ENCODE measurements around the gene EMILIN2. TPM values are rescaled to one million over a fixed set of nuclear protein-coding genes. Genes with fewer than 3 reads are reported as not detected.
"Not testable (repeated sequence)": the region's sequence is repeated elsewhere in the genome, so short reads cannot be mapped to it uniquely, and the experiment has no call there.

EMILIN2 gene
- total RNA-seq, 1 experiment from 2014 or later = 0.06 TPM

DNA sequence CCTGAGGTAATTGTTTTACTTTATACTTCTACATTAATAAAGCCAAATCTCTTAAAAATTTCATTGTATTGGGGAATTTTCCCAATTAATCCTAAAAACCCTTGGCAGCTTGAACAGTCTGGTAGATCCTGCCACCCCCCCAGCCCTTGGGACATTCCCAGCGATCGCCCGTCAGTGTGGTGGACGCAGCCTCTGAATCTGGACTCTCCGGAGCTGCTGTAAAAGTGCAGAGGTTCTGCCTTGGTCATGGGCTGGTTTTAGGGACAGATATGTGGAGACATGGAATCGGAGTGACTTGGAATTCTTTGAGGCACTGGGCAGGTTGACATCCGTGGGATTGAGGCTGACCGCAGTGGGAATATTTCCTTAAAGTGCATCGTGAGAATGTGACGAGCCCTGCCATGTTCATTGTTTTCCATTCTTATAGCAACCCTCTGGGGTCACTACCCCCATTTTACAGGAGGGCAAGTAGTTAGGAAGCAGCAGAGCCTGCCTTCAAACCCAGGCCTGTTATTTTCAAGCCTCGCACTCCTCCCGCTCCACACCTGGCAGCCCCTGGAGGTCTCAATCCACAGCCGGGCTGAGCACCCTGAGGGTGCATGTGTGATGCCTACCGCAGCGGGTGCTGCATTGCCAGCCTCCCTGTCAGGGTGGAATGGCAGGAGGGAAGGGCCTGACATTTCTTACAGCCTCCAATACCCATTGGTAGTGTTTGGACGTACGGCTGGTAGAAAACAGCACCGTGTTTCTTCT lies 6.5 kb downstream of the EMILIN2 start:
- H3K4me3 ChIP-seq = no peak overlapping the region
- no peaks in the 10 kb centered on the region for H3K36me3 ChIP-seq
- peaks cover 29% of the 10 kb centered on the region for H3K4me1 ChIP-seq
- no peaks in the 10 kb centered on the region for H3K27me3 ChIP-seq
- H3K27ac ChIP-seq = no peak overlapping the region
- DNase-seq = no peak
- no peaks in the 10 kb centered on the region for H3K9me3 ChIP-seq (replicated peaks)

DNA sequence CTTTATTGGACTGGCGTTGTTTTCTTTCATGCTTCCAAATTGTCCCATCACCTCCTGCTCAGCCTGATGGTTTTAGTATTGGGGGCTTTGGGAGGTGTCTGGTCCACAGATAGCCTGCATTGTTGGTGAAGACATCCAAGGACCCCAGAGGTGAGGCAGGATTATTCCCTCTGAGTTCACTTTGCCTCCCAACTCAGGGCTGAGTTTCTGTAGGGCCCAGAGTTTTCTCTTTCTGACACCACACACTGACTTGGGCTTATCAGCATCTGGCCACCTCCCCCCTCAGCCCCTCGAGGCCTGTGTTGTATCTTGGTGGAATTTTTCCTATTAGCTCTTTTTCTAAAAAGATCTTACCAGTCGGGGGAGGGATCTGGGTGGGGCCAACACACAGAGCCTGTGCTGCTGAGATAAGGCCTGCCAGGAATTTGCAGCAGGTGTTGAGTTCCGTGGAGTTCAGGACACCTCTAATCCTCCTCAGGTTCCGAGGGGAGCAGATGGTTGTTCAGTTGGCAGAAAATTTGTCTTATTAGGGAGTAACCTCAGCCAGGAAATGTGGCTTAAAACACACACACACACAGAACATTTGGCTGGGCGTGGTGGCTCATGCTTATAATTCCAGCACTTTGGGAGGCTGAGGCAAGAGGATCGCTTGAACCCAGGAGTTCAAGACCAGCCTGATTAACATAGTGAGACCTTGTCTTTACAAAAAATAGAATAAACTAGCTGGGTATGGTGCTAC lies 7.3 kb downstream of the EMILIN2 start:
- no peaks in the 10 kb centered on the region for H3K36me3 ChIP-seq
- H3K4me3 ChIP-seq = no peak overlapping the region
- H3K4me1 ChIP-seq = peaks cover 25% of the 10 kb centered on the region
- no peaks in the 10 kb centered on the region for H3K27me3 ChIP-seq
- H3K27ac ChIP-seq = no peak overlapping the region
- DNase-seq = peak; percentile 66 to 68
- H3K9me3 ChIP-seq (replicated peaks) = no peaks in the 10 kb centered on the region

DNA sequence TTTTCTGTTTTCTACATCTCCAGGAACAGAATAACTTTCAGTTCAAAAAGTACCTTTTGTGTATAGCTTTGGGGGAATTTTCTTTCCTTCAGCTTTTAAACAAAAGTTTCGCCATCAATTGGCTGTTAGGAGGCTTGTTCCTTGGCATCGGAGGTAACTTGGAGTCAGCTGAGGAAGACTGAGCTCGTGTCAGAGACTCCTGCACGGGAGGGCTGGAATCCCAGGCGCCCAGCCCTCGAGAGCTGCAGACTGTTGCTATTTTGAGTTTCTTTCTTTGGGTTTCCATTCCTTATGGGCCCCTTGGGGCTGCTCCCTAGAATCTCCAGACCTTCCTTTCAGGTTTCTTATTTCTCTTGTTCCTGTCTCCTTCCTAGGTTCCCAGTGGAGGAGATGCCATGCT lies 8.1 kb downstream of the EMILIN2 start:
- DNase-seq = no peak
- H3K4me1 ChIP-seq = peaks cover 24% of the 10 kb centered on the region
- no peaks in the 10 kb centered on the region for H3K9me3 ChIP-seq (replicated peaks)
- H3K27me3 ChIP-seq = no peaks in the 10 kb centered on the region
- no peaks in the 10 kb centered on the region for H3K36me3 ChIP-seq
- H3K27ac ChIP-seq = no peak overlapping the region
- H3K4me3 ChIP-seq = no peak overlapping the region

DNA sequence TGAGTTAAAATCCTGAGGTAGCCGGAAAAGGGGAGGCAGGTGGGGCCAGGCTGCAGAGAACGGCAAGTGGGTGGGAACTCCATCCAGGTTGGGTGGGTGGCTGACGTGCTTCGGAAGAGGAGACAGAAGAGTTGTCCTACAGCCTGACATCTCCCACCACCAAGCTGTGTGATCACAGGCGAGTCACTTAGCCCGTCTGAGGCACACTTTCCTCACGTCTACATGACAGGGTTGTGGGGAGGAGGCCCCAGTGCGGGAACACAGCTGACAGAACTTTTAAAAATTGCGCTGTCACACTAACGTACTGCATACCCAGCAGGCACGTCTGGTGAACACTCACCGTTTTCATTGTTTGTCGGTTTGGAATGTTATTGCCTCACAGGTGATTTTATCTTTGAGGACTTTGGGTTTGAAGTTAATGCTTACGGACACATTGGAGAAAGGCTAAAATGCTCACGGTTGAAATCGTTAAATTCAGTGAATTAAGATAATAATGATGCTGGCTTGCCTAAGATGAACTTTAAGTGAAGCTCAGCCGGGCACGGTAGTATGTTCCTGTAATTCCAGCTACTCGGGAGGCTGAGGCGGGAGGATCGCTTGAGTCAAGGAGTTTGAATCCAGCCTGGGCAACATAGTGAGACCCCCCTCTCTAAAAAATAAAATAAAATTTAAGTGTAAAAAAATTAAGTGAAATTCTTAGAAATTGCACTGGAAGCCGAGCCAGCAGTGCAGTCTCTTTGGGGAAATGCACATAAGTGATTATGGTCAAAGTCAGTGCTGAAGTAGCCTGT lies 8.9 kb downstream of the EMILIN2 start:
- Histone ChIP-seq H3K27me3 (no peaks in the 10 kb centered on the region), H3K36me3 (no peaks in the 10 kb centered on the region)
- no peak for DNase-seq

DNA sequence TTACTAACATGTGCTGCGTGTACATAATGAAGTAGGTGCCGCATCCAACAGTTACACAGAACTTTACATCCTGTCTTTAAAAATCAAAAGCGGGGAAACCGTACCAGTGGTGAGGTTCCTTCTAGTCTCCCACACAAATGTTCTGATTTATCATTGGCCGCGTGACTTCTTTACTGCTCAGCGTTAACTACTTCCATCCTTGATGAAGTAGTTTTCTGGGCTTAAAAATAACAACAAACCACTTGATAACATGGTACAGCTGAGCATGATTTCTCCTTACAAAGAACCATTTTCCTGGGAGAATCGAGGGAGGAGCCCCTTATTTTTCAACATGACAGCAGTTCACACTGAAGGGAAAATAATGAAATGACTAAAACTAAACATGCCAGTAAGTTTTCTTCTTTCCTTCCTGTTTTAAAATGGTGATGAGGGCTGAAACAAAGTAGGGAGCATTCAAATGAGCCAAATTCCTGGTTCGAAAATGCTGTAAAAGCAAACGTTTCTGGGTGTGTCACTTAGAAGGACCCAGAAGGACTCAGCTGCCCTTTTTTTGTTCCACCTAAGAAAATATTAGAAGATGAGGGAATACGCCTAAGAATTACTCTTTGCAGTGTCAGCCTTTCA lies 9.9 kb downstream of the EMILIN2 start:
- no peak overlapping the region for H3K4me3 ChIP-seq
- H3K27ac ChIP-seq = no peak overlapping the region
- no peaks in the 10 kb centered on the region for H3K36me3 ChIP-seq
- H3K9me3 ChIP-seq (replicated peaks) = peaks cover 3% of the 10 kb centered on the region; the same call in 1 of the 2 replicates
- H3K27me3 ChIP-seq = no peaks in the 10 kb centered on the region
- peaks cover 20% of the 10 kb centered on the region for H3K4me1 ChIP-seq
- no peak for DNase-seq

More for the DNA sequence above, 8.9 kb downstream of the EMILIN2 start:
- Histone ChIP-seq H3K9me3 (replicated peaks) (peaks cover 3% of the 10 kb centered on the region; the same call in 1 of the 2 replicates), H3K4me3 (no peak overlapping the region), H3K27ac (no peak overlapping the region), H3K4me1 (peaks cover 24% of the 10 kb centered on the region)

DNA sequence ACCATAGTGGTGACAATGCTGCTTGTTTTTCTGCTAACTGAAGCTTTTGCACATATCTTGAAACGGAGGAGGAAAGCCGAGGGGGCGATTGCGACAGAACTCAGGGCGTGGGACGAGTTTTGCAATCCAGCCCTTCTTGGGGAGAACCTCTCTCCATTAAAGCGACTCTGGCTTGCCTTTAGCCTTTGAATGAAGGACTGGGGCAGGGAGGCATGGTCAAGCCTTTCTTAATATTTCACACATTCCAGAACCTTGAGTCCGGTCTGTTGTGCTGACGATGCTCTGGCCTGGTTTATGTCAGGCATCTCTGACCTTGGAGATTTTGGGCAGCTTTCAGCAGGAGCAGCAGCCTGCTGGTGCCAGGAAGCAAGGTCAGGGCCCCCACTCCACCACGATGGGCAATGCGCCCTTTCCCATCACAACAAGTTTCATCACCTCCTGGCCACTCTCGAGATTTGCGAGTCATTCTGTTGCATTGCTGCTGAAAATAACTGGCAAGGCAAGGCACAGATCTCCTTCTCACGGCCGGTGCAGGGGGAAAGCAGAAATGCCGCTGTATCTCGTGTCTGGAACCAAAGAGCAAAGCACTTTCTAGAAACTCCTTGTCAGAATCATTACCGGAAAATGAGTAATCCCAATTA lies 10.8 kb downstream of the EMILIN2 start:
- Histone ChIP-seq H3K27ac (no peak overlapping the region), H3K27me3 (no peaks in the 10 kb centered on the region), H3K4me3 (no peak overlapping the region), H3K36me3 (no peaks in the 10 kb centered on the region), H3K4me1 (peaks cover 14% of the 10 kb centered on the region), H3K9me3 (replicated peaks) (peaks cover 3% of the 10 kb centered on the region; the same call in 1 of the 2 replicates)
- DNase-seq = no peak

DNA sequence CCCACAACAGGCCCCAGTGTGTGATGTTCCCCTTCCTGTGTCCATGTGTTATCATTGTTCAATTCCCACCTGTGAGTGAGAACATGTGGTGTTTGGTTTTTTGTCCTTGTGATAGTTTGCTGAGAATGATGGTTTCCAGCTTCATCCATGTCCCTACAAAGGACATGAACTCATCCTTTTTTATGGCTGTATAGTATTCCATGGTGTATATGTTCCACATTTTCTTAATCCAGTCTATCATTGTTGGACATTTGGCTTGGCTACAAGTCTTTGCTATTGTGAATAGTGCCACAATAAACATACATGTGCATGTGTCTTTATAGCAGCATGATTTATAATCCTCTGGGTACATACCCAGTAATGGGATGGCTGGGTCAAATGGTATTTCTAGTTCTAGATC lies 13.6 kb downstream of the EMILIN2 start:
- not testable (repeated sequence) for H3K4me3 ChIP-seq; H3K36me3 ChIP-seq; H3K9me3 ChIP-seq (replicated peaks); H3K4me1 ChIP-seq; H3K27me3 ChIP-seq; H3K27ac ChIP-seq; DNase-seq

DNA sequence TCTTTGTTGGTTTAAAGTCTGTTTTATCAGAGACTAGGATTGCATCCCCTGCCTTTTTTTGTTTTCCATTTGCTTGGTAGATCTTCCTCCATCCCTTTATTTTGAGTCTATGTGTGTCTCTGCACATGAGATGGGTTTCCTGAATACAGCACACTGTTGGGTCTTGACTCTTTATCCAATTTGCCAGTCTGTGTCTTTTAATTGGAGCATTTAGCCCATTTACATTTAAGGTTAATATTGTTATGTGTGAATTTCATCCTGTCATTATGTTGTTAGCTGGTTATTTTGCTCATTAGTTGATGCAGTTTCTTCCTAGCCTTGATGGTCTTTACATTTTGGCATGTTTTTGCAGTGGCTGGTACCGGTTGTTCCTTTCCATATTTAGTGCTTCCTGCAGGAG lies 17.2 kb downstream of the EMILIN2 start:
- not testable (repeated sequence) for H3K36me3 ChIP-seq; DNase-seq; H3K27ac ChIP-seq; H3K9me3 ChIP-seq (replicated peaks); H3K4me1 ChIP-seq; H3K27me3 ChIP-seq; H3K4me3 ChIP-seq

DNA sequence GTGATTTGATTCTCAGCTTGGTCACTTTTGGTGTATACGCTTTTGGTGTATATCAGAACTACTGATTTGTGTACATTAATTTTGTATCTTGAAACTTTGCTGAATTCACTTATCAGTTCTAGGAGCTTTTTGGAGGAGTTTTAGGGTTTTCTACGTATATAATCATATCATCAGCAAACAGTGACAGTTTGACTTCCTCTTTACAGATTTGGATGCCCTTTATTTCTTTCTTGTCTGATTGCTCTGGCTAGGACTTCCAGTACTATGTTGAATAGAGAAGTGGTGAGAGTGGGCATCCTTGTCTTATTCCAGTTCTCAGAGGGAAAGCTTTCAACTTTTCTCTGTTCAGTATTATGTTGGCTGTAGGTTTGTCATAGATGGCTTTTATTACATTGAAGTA lies 19.7 kb downstream of the EMILIN2 start:
- H3K4me1 ChIP-seq; H3K36me3 ChIP-seq; H3K27me3 ChIP-seq; DNase-seq; H3K4me3 ChIP-seq; H3K9me3 ChIP-seq (replicated peaks); H3K27ac ChIP-seq: not testable (repeated sequence)

DNA sequence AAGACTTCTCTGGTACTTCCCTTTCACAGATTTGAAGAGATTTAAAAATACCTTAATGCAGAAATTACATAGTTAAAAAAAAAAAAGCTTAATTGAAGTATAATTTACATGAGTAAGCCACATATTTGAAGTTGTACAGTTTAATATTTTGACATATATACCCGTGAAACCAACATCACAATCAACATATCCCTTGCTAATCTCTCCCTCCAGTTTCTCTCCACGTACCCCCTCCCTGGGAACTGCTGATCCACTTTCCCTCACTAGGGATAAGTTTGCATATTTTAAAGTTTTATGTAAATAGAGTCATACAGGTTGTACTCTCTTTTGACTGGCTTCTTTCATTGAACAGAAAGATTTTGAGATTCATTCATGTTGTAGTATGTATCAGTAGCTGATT lies 22.4 kb downstream of the EMILIN2 start:
- Histone ChIP-seq H3K9me3 (replicated peaks) (no peaks in the 10 kb centered on the region), H3K4me1 (no peaks in the 10 kb centered on the region), H3K27ac (no peak overlapping the region), H3K27me3 (no peaks in the 10 kb centered on the region), H3K4me3 (no peak overlapping the region), H3K36me3 (no peaks in the 10 kb centered on the region)
- DNase-seq = no peak

DNA sequence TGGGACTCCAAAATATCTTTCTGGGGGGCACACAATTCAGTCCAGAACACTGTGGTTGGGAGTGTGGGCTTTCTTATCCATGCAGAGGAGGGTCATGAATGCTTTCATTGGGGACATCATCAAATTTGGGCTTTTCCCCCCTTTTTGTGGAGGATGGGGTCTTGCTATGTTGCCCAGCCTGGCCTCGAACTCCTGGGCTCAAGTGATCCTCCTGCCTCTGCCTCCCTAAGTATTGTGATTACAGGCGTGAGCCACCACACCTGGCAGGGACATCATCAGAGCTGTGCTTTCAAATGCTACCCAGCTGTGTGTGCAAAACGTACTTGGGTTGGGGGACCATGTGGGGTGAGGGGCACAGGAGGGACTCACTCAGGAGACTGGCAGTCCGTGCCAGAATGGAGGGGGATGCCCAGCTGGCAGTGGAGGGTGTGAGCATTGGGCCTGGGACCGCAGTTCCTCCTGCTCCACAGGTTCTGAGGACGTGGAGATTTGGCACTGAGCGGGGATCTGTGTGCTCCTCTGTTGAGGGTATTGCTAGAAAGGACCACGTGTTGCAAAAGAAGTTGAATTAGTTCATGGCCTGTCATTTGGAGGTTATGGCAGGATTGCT lies 24.4 kb downstream of the EMILIN2 start:
- no peaks in the 10 kb centered on the region for H3K4me1 ChIP-seq
- H3K27me3 ChIP-seq = no peaks in the 10 kb centered on the region
- H3K27ac ChIP-seq = no peak overlapping the region
- H3K4me3 ChIP-seq = no peak overlapping the region
- H3K36me3 ChIP-seq = no peaks in the 10 kb centered on the region
- H3K9me3 ChIP-seq (replicated peaks) = no peaks in the 10 kb centered on the region
- no peak for DNase-seq

DNA sequence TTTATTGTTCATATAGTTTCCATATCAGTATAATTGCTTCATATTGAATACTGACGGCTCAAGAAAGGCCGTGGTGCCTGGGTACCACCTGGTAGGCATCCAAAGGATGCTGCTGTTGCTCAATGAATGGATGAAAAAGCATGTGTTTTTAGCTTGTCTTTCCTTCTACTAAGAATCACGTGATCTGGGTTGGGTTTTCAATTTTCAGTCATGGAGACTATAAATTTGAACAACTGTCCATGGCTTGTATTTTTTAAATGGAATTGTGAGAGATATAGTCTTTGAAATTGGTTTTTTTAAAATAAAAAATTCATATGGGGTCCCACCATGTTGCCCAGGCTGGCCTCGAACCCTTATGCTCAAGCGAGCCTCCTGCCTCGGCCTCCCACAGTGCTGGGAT lies 25.3 kb downstream of the EMILIN2 start:
- H3K4me3 ChIP-seq = no peak overlapping the region
- no peaks in the 10 kb centered on the region for H3K27me3 ChIP-seq
- no peak overlapping the region for H3K27ac ChIP-seq
- no peaks in the 10 kb centered on the region for H3K4me1 ChIP-seq
- H3K9me3 ChIP-seq (replicated peaks) = no peaks in the 10 kb centered on the region
- no peaks in the 10 kb centered on the region for H3K36me3 ChIP-seq
- no peak for DNase-seq

DNA sequence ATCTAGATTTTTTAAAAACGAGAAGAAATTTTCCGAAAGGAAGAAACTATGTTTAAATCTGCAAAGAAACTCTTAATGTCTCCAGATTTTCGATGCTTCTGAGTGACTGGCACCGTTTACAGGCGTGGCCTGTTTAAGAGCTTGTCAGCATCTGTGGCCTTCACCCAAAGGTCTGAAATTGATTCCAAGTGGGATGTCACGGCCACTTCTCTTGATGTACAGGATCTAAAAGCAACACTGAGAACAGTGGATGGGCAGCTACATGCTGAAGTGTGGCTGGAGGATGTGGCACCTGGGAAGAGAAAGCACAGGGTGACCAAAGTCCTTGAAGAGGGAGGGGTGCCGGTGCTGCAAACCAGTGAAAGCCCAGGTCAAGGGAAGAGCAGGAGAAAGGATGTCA lies 28.0 kb downstream of the EMILIN2 start:
- Histone ChIP-seq H3K27ac (no peak overlapping the region), H3K4me3 (no peak overlapping the region), H3K27me3 (no peaks in the 10 kb centered on the region), H3K9me3 (replicated peaks) (no peaks in the 10 kb centered on the region), H3K36me3 (no peaks in the 10 kb centered on the region), H3K4me1 (no peaks in the 10 kb centered on the region)
- DNase-seq = no peak

Measured in SJCRH30 (cell line).